ENCODE results near the gene NDUFB6.
"Not testable (repeated sequence)": the region's sequence is repeated elsewhere in the genome, so short reads cannot be mapped to it uniquely, and the experiment has no call there.

The NDUFB6 gene

GRCh38 chr9:32572900-32573523 is at the start of gene NDUFB6:
TSS of gene NDUFB6 (minus strand) at chr9:32573159. CDS start at chr9:32573060, 99 bp downstream.
- no peak for TF ChIP-seq CTCF (IDR thresholded peaks at IDR 0.05; ENCODE audit: control insufficient read depth, extremely low read depth, insufficient read depth)
- peak within 1 kb of the TSS; percentile 99 for H3K4me3 ChIP-seq (ENCODE audit: low read depth, low read length)
- peak; percentile 83 for DNase-seq (ENCODE audit: low read depth)

GRCh38 chr9:32618261-32618660 is 45.3 kb upstream of the NDUFB6 start:
- DNase-seq (ENCODE audit: low read depth): no peak
- TF ChIP-seq CTCF (IDR thresholded peaks at IDR 0.05; ENCODE audit: control insufficient read depth, extremely low read depth, insufficient read depth): no peak

GRCh38 chr9:32606811-32607210 is 33.9 kb upstream of the NDUFB6 start:
- no peak for DNase-seq (ENCODE audit: low read depth)
- no peak overlapping the region for H3K4me3 ChIP-seq (ENCODE audit: low read depth, low read length)
- no peak for TF ChIP-seq CTCF (IDR thresholded peaks at IDR 0.05; ENCODE audit: control insufficient read depth, extremely low read depth, insufficient read depth)

More at GRCh38 chr9:32618261-32618660, 45.3 kb upstream of the NDUFB6 start:
- H3K4me3 ChIP-seq (ENCODE audit: low read depth, low read length): no peak overlapping the region

GRCh38 chr9:32603914-32604852 is 31.2 kb upstream of the NDUFB6 start:
- no peak for TF ChIP-seq CTCF (IDR thresholded peaks at IDR 0.05; ENCODE audit: control insufficient read depth, extremely low read depth, insufficient read depth)
- H3K4me3 ChIP-seq (ENCODE audit: low read depth, low read length): no peak overlapping the region
- no peak for DNase-seq (ENCODE audit: low read depth)

GRCh38 chr9:32599021-32599420 is 26.1 kb upstream of the NDUFB6 start:
- not testable (repeated sequence) for H3K4me3 ChIP-seq (ENCODE audit: low read depth, low read length); DNase-seq (ENCODE audit: low read depth)

- no peak for TF ChIP-seq CTCF (IDR thresholded peaks at IDR 0.05; ENCODE audit: control insufficient read depth, extremely low read depth, insufficient read depth)
- H3K4me3 ChIP-seq (ENCODE audit: low read depth, low read length): no peak overlapping the region
- no peak for DNase-seq (ENCODE audit: low read depth)
These were observed 24.0 kb upstream of the NDUFB6 start for GRCh38 chr9:32596936-32597335.

GRCh38 chr9:32596096-32596865 is 23.3 kb upstream of the NDUFB6 start:
- no peak for DNase-seq (ENCODE audit: low read depth)

More at GRCh38 chr9:32596096-32596865, 23.3 kb upstream of the NDUFB6 start:
- H3K4me3 ChIP-seq (ENCODE audit: low read depth, low read length): no peak overlapping the region
- no peak for TF ChIP-seq CTCF (IDR thresholded peaks at IDR 0.05; ENCODE audit: control insufficient read depth, extremely low read depth, insufficient read depth)

Data from LNCaP clone FGC (cell line).